ENCODE measurements around the gene FRMD6.

FRMD6 gene

DNA sequence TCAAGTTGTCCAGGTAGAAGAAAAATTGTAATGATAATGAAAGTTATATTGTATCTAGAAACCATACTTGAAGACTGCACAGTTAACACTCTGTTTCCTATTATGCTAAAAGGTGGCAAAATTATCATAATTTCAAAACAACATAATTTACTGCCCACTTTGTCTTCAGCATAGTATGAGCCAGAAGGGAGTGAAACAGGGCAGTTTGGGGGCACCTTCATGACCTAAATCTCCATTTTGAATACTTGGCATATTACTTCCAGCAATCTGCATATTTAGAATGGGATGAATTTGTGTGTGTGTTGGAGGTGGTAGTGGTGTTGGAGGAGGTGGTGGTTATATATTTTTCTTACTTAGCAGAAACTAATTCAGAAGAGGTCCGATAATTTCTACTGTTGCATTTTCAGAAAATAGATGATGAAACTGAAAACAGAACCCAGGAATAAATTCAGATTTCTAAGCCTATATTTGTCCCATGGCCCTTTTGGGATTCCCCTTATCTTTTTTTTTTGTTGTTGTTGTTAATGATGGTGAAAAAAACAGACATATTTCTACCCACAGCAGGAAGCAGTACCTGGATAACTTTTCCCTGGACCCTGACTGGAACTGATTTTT lies 26.6 kb upstream of the FRMD6 start:
- Histone ChIP-seq H3K9ac (ENCODE audit: low read length) (no peak overlapping the region), H3K4ac (ENCODE audit: low read depth, low read length) (no peak overlapping the region), H3K27me3 (ENCODE audit: insufficient read depth, low read length, poor library complexity) (no peaks in the 10 kb centered on the region), H2BK5ac (ENCODE audit: low read length) (no peak overlapping the region), H4K8ac (ENCODE audit: low read depth, low read length) (no peak overlapping the region), H3K79me1 (ENCODE audit: low read length) (no peaks in the 10 kb centered on the region), H2BK15ac (replicated peaks; ENCODE audit: low read depth) (no peak overlapping the region), H3K79me2 (ENCODE audit: control insufficient read depth, insufficient read depth, low read length) (no peaks in the 10 kb centered on the region), H3K27ac (ENCODE audit: low read depth, low read length) (no peak overlapping the region), H3K4me1 (ENCODE audit: control insufficient read depth, low read depth, low read length) (no peaks in the 10 kb centered on the region), H3K4me3 (ENCODE audit: low read length) (no peak overlapping the region), H4K5ac (ENCODE audit: low read length) (no peak overlapping the region), H2BK120ac (ENCODE audit: low read depth, low read length) (no peak overlapping the region), H2AK5ac (ENCODE audit: low read length) (no peak overlapping the region), H3K23ac (ENCODE audit: low read length) (no peak overlapping the region), H3K4me2 (ENCODE audit: low read length) (no peak overlapping the region), H3K36me3 (ENCODE audit: control insufficient read depth, insufficient read depth, low read length) (no peaks in the 10 kb centered on the region), H3K18ac (ENCODE audit: low read length) (no peak overlapping the region), H3K56ac (ENCODE audit: low read length) (no peak overlapping the region)
- no CpG with 5 or more reads among the region's 1 CpG for whole genome bisulfite sequencing (ENCODE audit: extremely low coverage, insufficient coverage, low lambda C conversion rate)
- no peak for DNase-seq

- H3K79me1 ChIP-seq (ENCODE audit: low read length): no peaks in the 10 kb centered on the region
- no peak overlapping the region for H3K23ac ChIP-seq (ENCODE audit: low read length)
- H3K4me2 ChIP-seq (ENCODE audit: low read length): no peak overlapping the region
- no peak overlapping the region for H2BK15ac ChIP-seq (replicated peaks; ENCODE audit: low read depth)
- no peaks in the 10 kb centered on the region for H3K27me3 ChIP-seq (ENCODE audit: insufficient read depth, low read length, poor library complexity)
- H2BK5ac ChIP-seq (ENCODE audit: low read length): no peak overlapping the region
- no peak overlapping the region for H3K9ac ChIP-seq (ENCODE audit: low read length)
- H4K5ac ChIP-seq (ENCODE audit: low read length): no peak overlapping the region
- no peak overlapping the region for H2AK5ac ChIP-seq (ENCODE audit: low read length)
- no peak for DNase-seq
- no CpG with 5 or more reads among the region's 2 CpGs for WGBS (ENCODE audit: extremely low coverage, insufficient coverage, low lambda C conversion rate)
- no peaks in the 10 kb centered on the region for H3K79me2 ChIP-seq (ENCODE audit: control insufficient read depth, insufficient read depth, low read length)
- no peak overlapping the region for H3K27ac ChIP-seq (ENCODE audit: low read depth, low read length)
- H3K36me3 ChIP-seq (ENCODE audit: control insufficient read depth, insufficient read depth, low read length): no peaks in the 10 kb centered on the region
- no peak overlapping the region for H3K4ac ChIP-seq (ENCODE audit: low read depth, low read length)
- H3K4me1 ChIP-seq (ENCODE audit: control insufficient read depth, low read depth, low read length): no peaks in the 10 kb centered on the region
- no peak overlapping the region for H3K4me3 ChIP-seq (ENCODE audit: low read length)
- no peak overlapping the region for H3K56ac ChIP-seq (ENCODE audit: low read length)
- no peak overlapping the region for H2BK120ac ChIP-seq (ENCODE audit: low read depth, low read length)
- H4K8ac ChIP-seq (ENCODE audit: low read depth, low read length): no peak overlapping the region
- no peak overlapping the region for H3K18ac ChIP-seq (ENCODE audit: low read length)
Observed at GRCh38 chr14:51626185-51626584, 25.5 kb upstream of the FRMD6 start.

GRCh38 chr14:51626788-51627187 lies 24.9 kb upstream of the FRMD6 start:
- Histone ChIP-seq H2BK15ac (replicated peaks; ENCODE audit: low read depth) (no peak overlapping the region), H3K4me3 (ENCODE audit: low read length) (no peak overlapping the region), H3K27me3 (ENCODE audit: insufficient read depth, low read length, poor library complexity) (no peaks in the 10 kb centered on the region), H4K5ac (ENCODE audit: low read length) (no peak overlapping the region), H3K36me3 (ENCODE audit: control insufficient read depth, insufficient read depth, low read length) (no peaks in the 10 kb centered on the region), H3K79me1 (ENCODE audit: low read length) (no peaks in the 10 kb centered on the region), H3K4me2 (ENCODE audit: low read length) (no peak overlapping the region), H3K4me1 (ENCODE audit: control insufficient read depth, low read depth, low read length) (no peaks in the 10 kb centered on the region), H3K4ac (ENCODE audit: low read depth, low read length) (no peak overlapping the region), H3K23ac (ENCODE audit: low read length) (no peak overlapping the region), H2BK5ac (ENCODE audit: low read length) (no peak overlapping the region), H2AK5ac (ENCODE audit: low read length) (no peak overlapping the region), H3K18ac (ENCODE audit: low read length) (no peak overlapping the region), H3K79me2 (ENCODE audit: control insufficient read depth, insufficient read depth, low read length) (no peaks in the 10 kb centered on the region), H2BK120ac (ENCODE audit: low read depth, low read length) (no peak overlapping the region), H3K27ac (ENCODE audit: low read depth, low read length) (no peak overlapping the region), H4K8ac (ENCODE audit: low read depth, low read length) (no peak overlapping the region), H3K56ac (ENCODE audit: low read length) (no peak overlapping the region), H3K9ac (ENCODE audit: low read length) (no peak overlapping the region)
- WGBS (ENCODE audit: extremely low coverage, insufficient coverage, low lambda C conversion rate): no CpG with 5 or more reads among the region's 1 CpG
- DNase-seq: no peak

- no peak overlapping the region for H4K5ac ChIP-seq (ENCODE audit: low read length)
- H3K27ac ChIP-seq (ENCODE audit: low read depth, low read length): no peak overlapping the region
- no peak overlapping the region for H3K4ac ChIP-seq (ENCODE audit: low read depth, low read length)
- H3K79me1 ChIP-seq (ENCODE audit: low read length): no peaks in the 10 kb centered on the region
- no peaks in the 10 kb centered on the region for H3K79me2 ChIP-seq (ENCODE audit: control insufficient read depth, insufficient read depth, low read length)
- H2BK120ac ChIP-seq (ENCODE audit: low read depth, low read length): no peak overlapping the region
- H2BK15ac ChIP-seq (replicated peaks; ENCODE audit: low read depth): no peak overlapping the region
- no peak overlapping the region for H3K23ac ChIP-seq (ENCODE audit: low read length)
- no peaks in the 10 kb centered on the region for H3K4me1 ChIP-seq (ENCODE audit: control insufficient read depth, low read depth, low read length)
- H3K18ac ChIP-seq (ENCODE audit: low read length): no peak overlapping the region
- no peak overlapping the region for H4K8ac ChIP-seq (ENCODE audit: low read depth, low read length)
- no peaks in the 10 kb centered on the region for H3K27me3 ChIP-seq (ENCODE audit: insufficient read depth, low read length, poor library complexity)
- no peak for DNase-seq
- no peak overlapping the region for H3K9ac ChIP-seq (ENCODE audit: low read length)
- H3K36me3 ChIP-seq (ENCODE audit: control insufficient read depth, insufficient read depth, low read length): no peaks in the 10 kb centered on the region
- H2AK5ac ChIP-seq (ENCODE audit: low read length): no peak overlapping the region
- no peak overlapping the region for H2BK5ac ChIP-seq (ENCODE audit: low read length)
- no peak overlapping the region for H3K4me3 ChIP-seq (ENCODE audit: low read length)
- H3K4me2 ChIP-seq (ENCODE audit: low read length): no peak overlapping the region
- no peak overlapping the region for H3K56ac ChIP-seq (ENCODE audit: low read length)
Observed at GRCh38 chr14:51627313-51627712, 24.4 kb upstream of the FRMD6 start.

GRCh38 chr14:51628238-51628637 lies 23.5 kb upstream of the FRMD6 start:
- no CpG with 5 or more reads among the region's 1 CpG for WGBS (ENCODE audit: extremely low coverage, insufficient coverage, low lambda C conversion rate)

DNA sequence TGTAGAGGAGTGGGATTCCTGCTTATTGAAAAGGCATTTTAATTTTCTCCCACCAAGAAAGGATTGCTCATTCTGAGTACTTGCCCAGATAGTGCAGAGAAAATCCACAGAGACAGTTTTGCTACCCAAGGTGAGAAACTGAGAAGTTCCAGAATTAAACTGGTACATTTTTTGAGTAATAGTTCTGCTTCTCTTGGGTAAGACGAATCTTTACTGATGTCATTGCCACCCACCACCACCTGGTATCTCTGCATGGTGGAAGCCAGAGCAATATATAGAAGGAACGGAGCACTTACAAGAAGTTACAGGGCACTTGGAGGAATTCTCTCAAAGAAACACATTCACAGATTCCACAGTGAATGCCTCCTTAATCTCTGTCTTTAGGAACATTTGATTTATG lies 20.7 kb upstream of the FRMD6 start:
- Histone ChIP-seq H2BK15ac (replicated peaks; ENCODE audit: low read depth) (no peak overlapping the region), H3K79me2 (ENCODE audit: control insufficient read depth, insufficient read depth, low read length) (no peaks in the 10 kb centered on the region), H2BK5ac (ENCODE audit: low read length) (no peak overlapping the region), H2AK5ac (ENCODE audit: low read length) (no peak overlapping the region), H3K18ac (ENCODE audit: low read length) (no peak overlapping the region), H3K23ac (ENCODE audit: low read length) (no peak overlapping the region), H3K79me1 (ENCODE audit: low read length) (no peaks in the 10 kb centered on the region), H3K4me3 (ENCODE audit: low read length) (no peak overlapping the region), H3K36me3 (ENCODE audit: control insufficient read depth, insufficient read depth, low read length) (no peaks in the 10 kb centered on the region), H3K4ac (ENCODE audit: low read depth, low read length) (no peak overlapping the region), H3K4me2 (ENCODE audit: low read length) (no peak overlapping the region), H4K8ac (ENCODE audit: low read depth, low read length) (no peak overlapping the region), H4K5ac (ENCODE audit: low read length) (no peak overlapping the region), H3K4me1 (ENCODE audit: control insufficient read depth, low read depth, low read length) (no peaks in the 10 kb centered on the region), H2BK120ac (ENCODE audit: low read depth, low read length) (peak overlapping the region; percentile 6), H3K9ac (ENCODE audit: low read length) (no peak overlapping the region), H3K56ac (ENCODE audit: low read length) (no peak overlapping the region), H3K27me3 (ENCODE audit: insufficient read depth, low read length, poor library complexity) (no peaks in the 10 kb centered on the region), H3K27ac (ENCODE audit: low read depth, low read length) (no peak overlapping the region)
- DNase-seq: no peak
- no CpG with 5 or more reads among the region's 2 CpGs for WGBS (ENCODE audit: extremely low coverage, insufficient coverage, low lambda C conversion rate)

More at GRCh38 chr14:51628238-51628637, 23.5 kb upstream of the FRMD6 start:
- Histone ChIP-seq H3K27ac (ENCODE audit: low read depth, low read length) (no peak overlapping the region), H3K79me2 (ENCODE audit: control insufficient read depth, insufficient read depth, low read length) (no peaks in the 10 kb centered on the region), H3K23ac (ENCODE audit: low read length) (no peak overlapping the region), H3K4ac (ENCODE audit: low read depth, low read length) (no peak overlapping the region), H3K4me1 (ENCODE audit: control insufficient read depth, low read depth, low read length) (no peaks in the 10 kb centered on the region), H3K79me1 (ENCODE audit: low read length) (no peaks in the 10 kb centered on the region), H2BK15ac (replicated peaks; ENCODE audit: low read depth) (no peak overlapping the region), H2BK5ac (ENCODE audit: low read length) (no peak overlapping the region), H2AK5ac (ENCODE audit: low read length) (no peak overlapping the region), H2BK120ac (ENCODE audit: low read depth, low read length) (no peak overlapping the region), H3K18ac (ENCODE audit: low read length) (no peak overlapping the region), H3K4me3 (ENCODE audit: low read length) (no peak overlapping the region), H3K36me3 (ENCODE audit: control insufficient read depth, insufficient read depth, low read length) (no peaks in the 10 kb centered on the region), H4K5ac (ENCODE audit: low read length) (no peak overlapping the region), H4K8ac (ENCODE audit: low read depth, low read length) (no peak overlapping the region), H3K4me2 (ENCODE audit: low read length) (no peak overlapping the region), H3K9ac (ENCODE audit: low read length) (no peak overlapping the region), H3K56ac (ENCODE audit: low read length) (no peak overlapping the region), H3K27me3 (ENCODE audit: insufficient read depth, low read length, poor library complexity) (no peaks in the 10 kb centered on the region)
- no peak for DNase-seq
